IPS-NIHi7 (cell line): ENCODE measurements around the gene BRD4.

Source experiments
- DNase-seq: peaks from one replicate; pipeline ENCODE4 v3.0.0; 2012; ENCODE audit warnings: mixed read lengths; ENCODE audit errors: extremely low spot score

The BRD4 gene

GRCh38 chr19:15248648-15249527, 83.5 kb downstream of the BRD4 start:
- no peak for DNase-seq

GRCh38 chr19:15248106-15248505, 84.2 kb downstream of the BRD4 start:
- DNase-seq: no peak

DNA sequence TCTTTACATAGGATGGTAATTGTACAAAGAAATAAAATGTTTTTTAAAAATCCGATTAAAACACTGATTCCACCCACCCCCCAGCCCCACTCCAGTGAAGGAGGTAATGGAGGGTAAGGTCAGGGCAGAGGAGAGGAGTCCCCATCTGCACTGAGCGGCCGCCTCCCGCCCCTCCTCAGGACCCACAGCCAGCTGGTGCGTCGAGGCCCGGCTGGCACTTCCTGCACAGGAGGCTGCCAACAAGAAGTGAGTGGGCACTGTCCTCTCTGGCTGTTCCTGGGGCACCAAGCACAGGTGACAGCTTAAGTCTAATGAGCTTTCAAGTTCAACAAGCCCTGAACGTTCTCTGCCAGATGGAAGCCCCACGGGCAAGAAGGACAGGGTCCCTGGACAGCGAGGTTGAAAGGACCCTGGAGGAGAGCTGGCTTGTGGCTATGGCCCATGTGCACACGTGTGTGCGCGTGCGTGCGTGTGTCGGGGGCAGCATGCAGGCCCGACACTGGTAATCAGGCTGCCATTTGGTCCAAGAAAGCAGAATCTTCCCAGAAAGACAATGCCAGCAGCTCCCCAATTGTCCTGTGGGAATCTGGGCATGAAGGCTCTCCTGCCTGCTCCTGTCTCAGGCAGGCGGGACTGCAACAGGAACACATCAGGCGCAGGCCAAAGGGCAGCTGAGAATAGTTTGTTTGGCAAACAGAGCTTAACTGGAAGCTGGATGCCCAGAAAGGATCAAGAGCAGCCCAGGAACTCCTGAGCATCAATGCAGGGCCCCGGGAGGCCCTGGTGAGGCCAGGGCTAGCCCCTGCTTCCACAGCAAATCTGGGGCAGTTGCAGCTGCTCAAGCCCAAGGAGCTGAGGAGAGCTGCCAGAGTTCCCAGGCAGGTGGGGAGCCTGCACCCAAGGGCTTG, 85.0 kb downstream of the BRD4 start:
- no peak for DNase-seq

DNA sequence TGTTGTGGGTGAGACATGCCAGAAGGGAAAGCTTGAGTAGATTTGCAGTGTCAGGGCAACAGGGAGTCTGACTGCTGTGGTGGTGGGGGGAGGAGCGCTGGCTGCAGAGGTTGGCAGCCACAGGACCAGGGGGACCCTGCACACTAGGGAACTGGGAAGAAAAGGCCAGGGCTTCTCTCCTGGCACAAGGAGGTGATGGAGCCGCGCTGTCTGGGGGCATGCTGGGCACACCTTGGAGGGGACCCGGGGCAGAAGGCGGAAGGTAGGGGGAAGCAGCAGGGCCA, 86.2 kb downstream of the BRD4 start:
- DNase-seq: no peak

GRCh38 chr19:15245370-15246197, 86.8 kb downstream of the BRD4 start:
- no peak for DNase-seq

DNA sequence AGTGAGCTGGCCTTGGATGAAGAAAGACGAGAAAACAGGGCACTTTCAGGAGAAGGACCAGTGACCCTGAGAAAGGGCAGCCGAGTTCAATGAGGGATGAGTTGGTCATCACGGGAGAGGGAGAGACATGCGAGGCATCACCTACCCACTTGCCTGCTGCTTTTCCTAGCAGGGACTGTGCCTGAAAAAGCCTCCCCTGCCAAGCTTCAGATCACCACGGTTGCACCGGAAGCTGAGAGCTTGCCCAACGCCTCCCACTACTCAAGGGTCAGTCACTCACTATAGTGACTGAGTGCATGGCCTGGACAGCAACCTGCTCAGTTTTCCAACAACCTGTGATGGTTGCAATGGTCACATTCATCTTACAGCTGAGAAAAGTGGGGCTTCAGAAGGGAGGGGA, 87.5 kb downstream of the BRD4 start:
- DNase-seq: no peak

DNA sequence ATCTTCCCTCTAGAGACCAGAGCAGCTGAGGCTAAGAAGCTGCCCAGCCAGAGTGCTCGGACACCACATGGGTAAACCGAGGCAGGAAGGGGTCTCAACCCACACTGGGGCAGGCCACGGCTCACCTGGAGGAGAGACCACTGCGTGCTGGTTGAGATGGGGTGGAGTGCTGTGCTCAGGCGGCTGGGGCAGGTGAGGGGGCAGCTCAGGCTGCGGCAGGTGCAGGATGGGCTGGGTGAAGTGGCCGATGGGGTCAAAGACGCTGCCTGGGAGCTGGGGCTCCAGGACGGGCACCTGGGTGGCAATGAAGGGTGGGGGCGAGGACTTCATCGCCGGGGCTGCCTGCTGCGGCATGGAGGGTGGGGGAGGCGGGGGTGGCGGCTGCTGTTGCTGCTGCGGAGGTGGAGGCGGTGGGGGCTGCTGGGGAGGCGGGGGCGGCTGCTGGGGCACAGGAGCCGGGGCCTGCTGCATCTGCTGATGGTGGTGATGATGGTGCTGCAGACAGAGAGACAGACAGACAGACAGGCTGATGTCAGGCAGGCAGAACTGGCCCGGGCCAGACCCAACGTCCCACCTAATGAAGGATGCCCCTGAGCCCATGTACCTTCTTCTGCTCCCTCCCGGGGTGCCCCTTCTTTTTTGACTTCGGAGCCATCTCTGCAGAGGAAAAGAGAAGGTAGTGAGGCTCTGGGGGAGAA, 88.1 kb downstream of the BRD4 start:
- no peak for DNase-seq

DNA sequence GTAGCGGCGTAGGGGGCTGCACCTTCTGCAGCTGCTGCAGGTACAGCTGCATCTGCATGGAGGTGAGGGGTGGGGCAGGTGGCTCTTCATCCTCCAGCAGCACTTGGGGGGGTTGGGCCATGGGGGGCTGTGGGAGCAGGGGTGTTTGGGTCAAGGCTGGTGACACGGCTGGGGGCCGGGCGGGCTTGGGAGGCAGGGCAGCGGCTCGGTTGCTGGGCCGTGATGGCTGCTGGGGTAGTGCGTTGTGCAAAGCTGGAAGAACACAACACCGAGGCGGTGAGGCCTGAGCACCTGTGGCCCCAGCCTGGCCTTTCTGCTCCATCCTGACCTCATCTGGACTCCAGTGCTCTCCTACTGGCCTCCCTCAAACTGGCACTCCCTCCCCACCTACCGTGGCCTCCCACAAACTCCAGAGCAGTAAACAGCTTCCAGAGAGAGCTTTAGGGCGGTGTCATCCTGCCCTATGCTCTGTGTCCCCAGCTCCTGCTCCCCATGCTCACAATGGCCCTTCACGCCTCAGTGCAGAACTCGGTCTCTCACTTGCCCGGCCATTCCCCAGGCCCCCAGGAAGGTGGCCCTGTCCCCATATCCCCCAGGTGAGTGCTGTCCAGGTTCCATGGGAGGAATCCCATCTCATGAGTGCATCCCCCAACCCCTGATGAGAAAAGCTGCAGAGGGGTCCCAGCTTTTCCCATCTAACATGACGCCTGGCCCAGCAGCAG, 88.9 kb downstream of the BRD4 start:
- no peak for DNase-seq

DNA sequence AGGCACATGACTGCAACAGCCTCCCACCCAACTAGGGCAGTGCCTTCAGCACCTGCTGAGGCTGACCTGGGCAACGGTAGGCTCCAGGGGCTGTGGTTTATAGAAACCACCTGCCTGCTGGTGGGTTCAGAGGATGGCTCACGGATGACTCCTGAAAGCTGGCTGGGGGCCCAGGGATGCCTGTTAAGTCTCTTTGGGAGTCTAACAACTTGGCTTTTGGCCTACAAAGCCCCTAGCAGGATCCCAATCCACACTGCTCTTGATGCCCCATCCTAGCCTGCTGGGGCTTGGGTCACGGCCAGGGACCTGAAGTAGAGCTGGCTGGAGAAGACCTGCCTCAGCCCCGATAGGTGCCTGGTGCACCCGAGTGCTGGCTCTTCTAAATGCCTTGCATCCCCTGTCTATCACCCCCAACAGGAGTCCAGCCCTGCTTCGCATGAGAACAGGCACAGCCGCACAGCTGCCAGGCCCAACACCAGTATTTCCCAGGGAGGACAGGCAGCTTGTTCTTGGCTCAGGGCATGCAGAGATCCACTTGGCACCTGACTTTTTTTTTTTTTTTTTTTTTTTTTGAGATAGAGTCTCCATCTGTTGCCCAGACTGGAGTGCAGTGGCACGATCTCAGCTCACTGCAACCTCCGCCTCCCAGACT, 91.0 kb downstream of the BRD4 start:
- DNase-seq: no peak

DNA sequence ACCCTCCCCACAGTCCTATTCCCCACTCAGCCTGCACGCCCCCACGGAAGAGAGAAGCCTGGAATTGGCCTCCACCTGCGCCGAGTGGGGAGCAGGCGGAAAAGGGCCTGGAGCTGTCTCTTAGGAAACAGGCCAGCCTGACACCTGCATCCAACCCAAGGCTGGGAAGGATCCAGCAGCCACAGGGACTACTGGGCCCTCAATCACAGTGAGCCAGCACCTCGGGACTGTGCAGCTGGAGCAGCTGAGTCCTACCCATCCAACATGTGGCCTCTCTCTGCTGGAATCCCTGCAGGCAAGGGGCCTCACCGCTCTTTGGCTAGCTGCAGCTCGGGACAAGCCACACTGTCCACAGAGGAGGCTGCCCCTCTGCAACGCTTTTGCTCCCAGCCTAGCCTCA, 91.8 kb downstream of the BRD4 start:
- no peak for DNase-seq

- DNase-seq: no peak
Measured at GRCh38 chr19:15239337-15239949, 92.9 kb downstream of the BRD4 start.

DNA sequence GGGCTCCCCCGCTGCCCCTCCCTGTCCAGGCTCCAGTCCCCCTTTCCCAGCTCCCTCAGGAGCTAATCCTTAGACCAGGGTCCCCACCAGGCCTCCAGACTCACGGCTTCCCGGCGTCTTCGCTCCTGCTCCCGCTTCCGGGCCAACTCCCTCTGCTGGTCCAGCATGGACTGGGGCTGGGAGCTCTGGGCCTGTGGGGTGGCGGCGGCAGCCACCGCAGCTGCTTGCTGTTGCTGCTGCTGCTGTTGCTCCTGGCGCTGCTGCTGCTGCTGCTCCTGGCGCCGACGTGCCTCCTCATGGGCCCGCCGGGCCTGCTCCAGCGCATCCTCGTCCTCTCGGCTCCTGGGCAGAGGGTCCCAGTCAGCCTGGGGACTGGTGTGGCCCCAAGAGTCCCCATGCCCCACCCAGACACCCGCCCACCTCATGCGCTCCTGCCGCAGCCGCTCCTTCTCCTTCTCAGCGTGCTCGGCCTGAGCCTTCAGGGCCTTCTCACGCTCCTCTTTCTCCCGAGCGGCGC, 93.6 kb downstream of the BRD4 start:
- no peak for DNase-seq

GRCh38 chr19:15237759-15238638, 94.3 kb downstream of the BRD4 start:
- DNase-seq: no peak

- DNase-seq: no peak
Measured at GRCh38 chr19:15236886-15237285, 95.5 kb downstream of the BRD4 start.

DNA sequence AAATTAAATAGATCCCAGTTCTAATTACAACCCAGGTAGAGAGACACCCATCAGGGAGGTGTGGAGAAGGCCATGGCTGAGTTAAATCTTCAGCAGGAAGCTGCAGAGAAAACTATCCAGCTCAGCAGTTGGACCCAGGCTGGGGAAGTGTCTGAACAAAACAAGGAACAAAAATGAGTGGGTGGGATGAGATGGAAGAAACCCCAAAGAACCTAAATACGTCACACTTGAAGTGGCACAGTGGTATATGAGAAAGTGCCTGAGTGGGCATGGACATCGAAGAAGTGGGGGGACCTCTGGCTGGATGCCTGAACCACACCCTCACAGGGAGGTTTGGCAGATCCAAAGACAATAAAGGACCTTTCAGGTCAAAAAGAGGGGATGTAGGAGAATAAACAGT, 96.6 kb downstream of the BRD4 start:
- DNase-seq: no peak

DNA sequence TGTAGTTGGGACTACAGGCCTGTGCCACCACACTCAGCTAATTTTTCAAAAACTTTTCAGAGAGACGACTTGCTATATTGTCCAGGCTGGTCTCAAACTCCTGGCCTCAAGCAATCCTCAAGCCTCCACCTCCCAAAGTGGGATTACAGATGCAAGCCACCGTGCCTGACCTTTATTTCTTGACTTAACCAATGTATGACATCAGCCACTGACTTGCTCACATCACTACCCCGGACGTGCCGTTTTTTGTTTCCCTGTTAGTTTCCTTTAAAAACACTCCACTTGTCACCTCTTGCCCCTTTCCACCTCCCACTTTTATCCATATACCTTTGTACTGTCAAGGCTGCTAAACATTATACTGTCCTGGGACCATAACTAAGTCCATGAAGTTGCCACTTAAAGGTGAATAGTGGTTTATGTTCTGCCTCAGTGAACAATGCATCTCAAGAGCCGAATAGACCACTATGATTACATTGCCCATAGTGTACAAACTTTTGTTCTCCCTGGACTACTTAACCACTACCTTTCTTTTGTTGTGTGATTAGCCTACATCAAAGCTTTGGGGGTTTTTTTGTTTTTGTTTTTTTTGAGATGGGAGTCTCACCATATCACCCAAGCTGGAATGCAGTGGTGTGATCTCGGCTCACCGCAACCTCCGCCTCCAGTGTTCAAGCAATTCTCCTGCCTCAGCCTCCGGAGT, 97.8 kb downstream of the BRD4 start:
- DNase-seq: no peak

DNA sequence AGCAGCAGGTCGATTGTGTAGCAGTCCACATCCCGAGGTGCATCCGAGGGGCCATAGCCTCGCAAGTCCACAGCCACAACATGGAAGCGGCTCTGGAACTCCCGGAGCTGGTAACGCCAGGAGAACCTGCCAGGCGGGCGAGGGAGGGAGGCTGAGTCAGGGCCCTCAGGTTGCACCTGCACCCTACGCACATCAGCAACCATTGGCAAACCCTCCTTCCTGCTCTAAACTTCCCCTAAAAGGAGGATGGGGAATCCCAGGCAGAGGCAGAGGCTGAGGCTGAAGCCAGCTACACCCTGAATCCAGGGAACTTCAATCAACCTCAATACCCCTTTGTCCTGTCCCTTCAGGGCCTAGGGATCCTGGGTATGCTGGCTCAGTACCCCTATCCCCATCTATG, 101.1 kb downstream of the BRD4 start:
- DNase-seq: no peak

DNA sequence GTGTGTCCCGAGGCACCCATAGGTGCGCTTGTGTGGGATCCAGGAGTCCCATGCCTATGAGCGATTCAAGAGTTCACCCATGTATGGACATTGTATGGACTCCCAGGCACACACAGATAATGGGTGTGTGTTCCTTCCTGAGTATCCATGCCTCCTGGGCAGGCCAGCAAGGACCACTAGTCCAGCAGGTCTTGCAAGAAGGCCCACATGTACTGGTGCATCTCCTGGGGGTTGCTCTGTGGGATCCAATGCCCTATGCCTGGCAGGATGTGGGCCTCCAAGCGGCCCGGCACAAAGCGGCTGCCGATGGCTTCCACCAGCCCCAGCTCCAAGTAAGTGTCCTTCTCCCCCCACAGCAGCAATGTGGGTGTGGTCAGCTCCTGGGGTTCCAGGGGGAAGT, 105.1 kb downstream of the BRD4 start:
- DNase-seq: no peak
